Omental fat pad (tissue), 4 donors: ENCODE measurements around the gene CCDC88C. TPM values are rescaled to one million over a fixed set of nuclear protein-coding genes. Genes with fewer than 3 reads are reported as not detected.
A peak's percentile ranks its signal among the peaks of the same experiment; 100 is the strongest.

ENCODE experiments used
- ATAC-seq: fragments of 150-250 bp; one replicate; pipeline ENCODE4 v1.9.1; 2016; ENCODE audit warnings: mild to moderate bottlenecking, moderate library complexity; ENCODE audit not compliant: low FRiP score
- DNase-seq: peaks from one replicate; pipeline ENCODE4 v3.0.0-alpha.2; 2019; ENCODE audit warnings: low spot score
- total RNA-seq, 4 donors: library from RNA; depleted of rRNA; stranded (reverse); fragments of >200 nt; gene quantifications; one replicate each; pipeline ENCODE4 v1.1.0, GENCODE V29; 2016
- TF ChIP-seq, protein P1 (sequence below), 3 donors: fragments of 450-650 bp; IDR thresholded peaks; one replicate each; pipeline ENCODE4 v1.5.1; 2016 to 2017; ENCODE audit warnings: antibody characterized with exemption in 3 of 3, mild to moderate bottlenecking in 3 of 3, moderate library complexity in 2 of 3

The CCDC88C gene
- total RNA-seq, 4 donors from 2014 or later = 4.5 to 36.6 (median 9.4) TPM

- DNase-seq (no peak), ATAC-seq (no peak)
- TF ChIP-seq, protein P1, sequence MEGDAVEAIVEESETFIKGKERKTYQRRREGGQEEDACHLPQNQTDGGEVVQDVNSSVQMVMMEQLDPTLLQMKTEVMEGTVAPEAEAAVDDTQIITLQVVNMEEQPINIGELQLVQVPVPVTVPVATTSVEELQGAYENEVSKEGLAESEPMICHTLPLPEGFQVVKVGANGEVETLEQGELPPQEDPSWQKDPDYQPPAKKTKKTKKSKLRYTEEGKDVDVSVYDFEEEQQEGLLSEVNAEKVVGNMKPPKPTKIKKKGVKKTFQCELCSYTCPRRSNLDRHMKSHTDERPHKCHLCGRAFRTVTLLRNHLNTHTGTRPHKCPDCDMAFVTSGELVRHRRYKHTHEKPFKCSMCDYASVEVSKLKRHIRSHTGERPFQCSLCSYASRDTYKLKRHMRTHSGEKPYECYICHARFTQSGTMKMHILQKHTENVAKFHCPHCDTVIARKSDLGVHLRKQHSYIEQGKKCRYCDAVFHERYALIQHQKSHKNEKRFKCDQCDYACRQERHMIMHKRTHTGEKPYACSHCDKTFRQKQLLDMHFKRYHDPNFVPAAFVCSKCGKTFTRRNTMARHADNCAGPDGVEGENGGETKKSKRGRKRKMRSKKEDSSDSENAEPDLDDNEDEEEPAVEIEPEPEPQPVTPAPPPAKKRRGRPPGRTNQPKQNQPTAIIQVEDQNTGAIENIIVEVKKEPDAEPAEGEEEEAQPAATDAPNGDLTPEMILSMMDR (IDR thresholded peaks at IDR 0.05) = no peak
Measured at GRCh38 chr14:91295276-91295845, 122.3 kb downstream of the CCDC88C start.

GRCh38 chr14:91294153-91294552 is 123.5 kb downstream of the CCDC88C start:
- ATAC-seq = no peak
- no peak for DNase-seq
- TF ChIP-seq, protein P1 (IDR thresholded peaks at IDR 0.05) = no peak

- DNase-seq = no peak
- peak; percentile 51 for ATAC-seq
- TF ChIP-seq, protein P1 (IDR thresholded peaks at IDR 0.05) = no peak
Measured at GRCh38 chr14:91293281-91293680, 124.3 kb downstream of the CCDC88C start.

GRCh38 chr14:91292491-91292890 is 125.1 kb downstream of the CCDC88C start:
- DNase-seq (no peak), ATAC-seq (no peak)
- TF ChIP-seq, protein P1 (IDR thresholded peaks at IDR 0.05) = no peak

DNA sequence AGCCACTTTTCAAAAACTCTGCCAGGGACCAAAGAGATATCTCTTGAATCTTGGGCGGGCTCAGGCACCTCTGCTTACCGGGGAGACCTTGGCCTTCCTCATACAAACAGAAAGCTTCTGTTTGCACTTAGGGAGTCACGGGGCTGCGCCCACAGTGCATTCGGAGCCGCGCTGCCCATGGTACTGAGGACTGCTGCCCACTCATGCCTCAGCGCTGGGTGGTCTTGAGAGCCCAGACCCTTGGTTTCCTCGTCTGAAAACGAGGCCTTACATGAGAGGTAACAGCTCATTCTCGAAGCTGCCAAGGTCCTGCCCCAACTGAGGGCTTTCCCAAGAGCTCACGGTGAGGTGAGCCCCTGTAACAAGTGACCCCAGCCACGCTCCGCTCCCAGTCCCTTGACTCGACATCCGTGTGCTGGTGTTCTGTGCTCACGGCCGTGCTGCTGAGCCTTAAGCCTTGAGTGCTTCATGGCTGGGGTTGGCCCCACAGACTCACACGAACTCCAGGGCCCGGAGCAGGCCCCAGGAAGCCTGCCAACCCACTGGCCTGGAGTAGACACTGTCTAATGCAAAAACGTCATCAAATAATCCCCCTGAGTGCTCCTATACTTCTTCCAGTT is 125.7 kb downstream of the CCDC88C start:
- TF ChIP-seq, protein P1 (IDR thresholded peaks at IDR 0.05) = no peak
- ATAC-seq = no peak
- DNase-seq = no peak

- TF ChIP-seq, protein P1 (IDR thresholded peaks at IDR 0.05) = no peak
- no peak for DNase-seq
- no peak for ATAC-seq
Measured at GRCh38 chr14:91290986-91291385, 126.6 kb downstream of the CCDC88C start.

- DNase-seq (no peak), ATAC-seq (no peak)
- TF ChIP-seq, protein P1 (IDR thresholded peaks at IDR 0.05) = no peak
Measured at GRCh38 chr14:91289464-91289863, 128.2 kb downstream of the CCDC88C start.
